Mesodermal cell (in vitro differentiated cells): ENCODE measurements around the gene NLGN4Y.

ENCODE experiments used
- H3K27ac ChIP-seq: 2 replicates; pipeline ENCODE4 v1.7.0; 2013; ENCODE audit warnings: mild to moderate bottlenecking, low read depth, low read length, moderate library complexity; ENCODE audit not compliant: severe bottlenecking
- H3K36me3 ChIP-seq: 2 replicates; pipeline ENCODE4 v1.7.1; 2013; ENCODE audit warnings: mild to moderate bottlenecking, low read length, moderate library complexity; ENCODE audit not compliant: control insufficient read depth, insufficient read depth
- H3K4me1 ChIP-seq: one replicate; pipeline ENCODE4 v1.7.1; 2013; ENCODE audit warnings: mild to moderate bottlenecking, low read length; ENCODE audit not compliant: insufficient read depth, control insufficient read depth, poor library complexity, severe bottlenecking
- H3K4me3 ChIP-seq: 2 replicates; pipeline ENCODE4 v1.7.0; 2013; ENCODE audit warnings: low read length, control low read depth, mild to moderate bottlenecking; ENCODE audit not compliant: insufficient read depth, poor library complexity, severe bottlenecking; ENCODE audit errors: extremely low read depth
- H3K9me3 ChIP-seq: 2 replicates; pipeline ENCODE4 v1.7.1; 2013; ENCODE audit warnings: mild to moderate bottlenecking, low read length, moderate library complexity; ENCODE audit not compliant: control insufficient read depth
- WGBS, 2 experiments: methylation state at CpG; one replicate each; pipeline ENCODE4 v1.1.5; 2013; ENCODE audit warnings: missing lambda C conversion rate in 2 of 2; ENCODE audit not compliant: insufficient coverage in 2 of 2; 5-methylcytosine and 5-hydroxymethylcytosine counted together

NLGN4Y gene

DNA sequence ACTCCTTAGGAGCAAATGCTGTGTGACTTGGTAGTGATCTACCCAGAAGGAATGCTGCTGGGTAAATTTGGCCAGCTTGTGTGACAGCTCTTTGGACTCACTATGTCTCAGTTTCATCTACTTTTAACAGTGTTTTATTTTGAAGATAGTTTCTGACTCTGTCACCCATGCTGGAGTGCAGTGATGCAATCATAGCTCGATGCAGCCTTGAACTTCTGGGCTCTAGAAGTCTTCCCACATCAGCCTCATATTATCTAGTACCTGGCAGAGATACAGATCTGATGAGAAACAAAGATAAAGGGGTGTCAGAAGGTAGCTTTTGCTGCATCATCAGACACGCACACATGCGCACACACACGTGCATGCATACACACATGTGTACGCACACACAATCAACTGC lies 19.2 kb downstream of the NLGN4Y start:
- no peaks in the 10 kb centered on the region for H3K4me1 ChIP-seq
- no peak overlapping the region for H3K27ac ChIP-seq
- 80 to 100% methylated on average over 1 to 2 of the region's 5 CpGs for WGBS, 2 experiments
- H3K9me3 ChIP-seq = no peaks in the 10 kb centered on the region
- no peaks in the 10 kb centered on the region for H3K36me3 ChIP-seq
- H3K4me3 ChIP-seq = no peak overlapping the region

DNA sequence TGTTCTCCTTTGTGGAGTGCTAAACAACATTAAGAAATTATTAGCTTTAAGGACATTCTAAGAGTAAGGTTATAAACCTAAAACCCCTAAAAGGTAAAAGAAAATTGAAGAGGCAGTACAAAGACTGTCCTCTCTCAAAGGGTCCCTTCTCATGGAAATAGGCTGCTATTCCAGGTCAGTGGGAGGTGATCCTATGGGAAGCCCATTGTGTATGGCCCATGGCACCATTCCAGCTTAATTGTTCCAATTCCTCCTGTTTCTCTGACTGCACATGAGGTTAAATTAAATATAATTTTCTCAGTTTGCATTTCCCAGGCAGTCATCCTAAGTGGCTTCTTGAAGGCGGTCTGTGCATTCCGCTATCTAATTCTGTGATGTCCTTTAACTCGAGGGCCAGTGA lies 57.0 kb downstream of the NLGN4Y start:
- no peak overlapping the region for H3K27ac ChIP-seq
- WGBS, 2 experiments = 40 to 82% methylated on average over 1 to 3 of the region's 3 CpGs
- peaks cover 3% of the 10 kb centered on the region for H3K36me3 ChIP-seq

DNA sequence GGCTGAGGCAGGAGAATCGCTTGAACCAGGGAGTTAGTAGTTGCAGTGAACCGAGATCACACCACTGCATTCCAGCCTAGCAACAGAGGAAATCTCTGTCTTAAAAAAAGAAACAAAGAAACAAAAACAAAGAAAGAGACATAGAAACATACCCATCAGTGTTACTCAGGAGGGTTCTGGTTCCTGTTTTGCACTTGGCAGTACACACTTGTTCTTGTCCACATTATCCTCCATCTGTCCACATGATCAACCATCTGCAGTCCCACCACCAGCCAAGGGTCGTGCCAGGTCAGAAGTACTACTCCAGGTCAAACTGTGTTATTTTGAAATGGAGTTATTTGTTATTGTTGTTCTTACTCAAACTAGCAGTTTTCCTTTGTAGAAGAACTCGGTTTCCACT lies 62.4 kb downstream of the NLGN4Y start:
- no peaks in the 10 kb centered on the region for H3K9me3 ChIP-seq
- no peaks in the 10 kb centered on the region for H3K4me1 ChIP-seq
- 83% methylated on average over 1 of the region's 4 CpGs; no CpG with 5 or more reads in 1 of the 2 experiments for WGBS, 2 experiments
- peaks cover 4% of the 10 kb centered on the region for H3K36me3 ChIP-seq
- H3K27ac ChIP-seq = no peak overlapping the region
- H3K4me3 ChIP-seq = no peak overlapping the region

More for the DNA sequence above, 57.0 kb downstream of the NLGN4Y start:
- Histone ChIP-seq H3K4me1 (no peaks in the 10 kb centered on the region), H3K9me3 (no peaks in the 10 kb centered on the region), H3K4me3 (no peak overlapping the region)

DNA sequence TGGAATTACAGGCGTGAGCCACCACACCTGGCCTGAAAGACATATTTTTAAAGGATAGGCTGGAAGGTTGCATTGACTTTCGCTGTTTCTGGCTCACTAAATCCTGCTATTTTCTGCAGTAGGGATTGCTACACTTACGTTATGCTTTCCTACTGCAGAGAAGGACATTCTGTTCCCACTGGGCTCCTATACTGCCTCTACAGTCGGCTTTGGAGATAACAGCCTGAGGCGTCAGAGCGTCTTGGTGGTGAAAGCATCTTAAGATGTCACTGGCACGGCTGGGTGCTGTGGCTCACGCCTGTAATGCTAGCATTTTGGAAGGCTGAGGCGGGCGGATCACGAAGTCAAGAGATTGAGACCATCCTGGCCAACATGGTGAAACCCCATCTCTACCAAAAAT lies 77.0 kb downstream of the NLGN4Y start:
- no peaks in the 10 kb centered on the region for H3K9me3 ChIP-seq
- WGBS, 2 experiments = 80 to 83% methylated on average over 4 to 5 of the region's 11 CpGs
- H3K36me3 ChIP-seq = peaks cover 4% of the 10 kb centered on the region
- H3K4me1 ChIP-seq = no peaks in the 10 kb centered on the region
- no peak overlapping the region for H3K4me3 ChIP-seq
- H3K27ac ChIP-seq = no peak overlapping the region

DNA sequence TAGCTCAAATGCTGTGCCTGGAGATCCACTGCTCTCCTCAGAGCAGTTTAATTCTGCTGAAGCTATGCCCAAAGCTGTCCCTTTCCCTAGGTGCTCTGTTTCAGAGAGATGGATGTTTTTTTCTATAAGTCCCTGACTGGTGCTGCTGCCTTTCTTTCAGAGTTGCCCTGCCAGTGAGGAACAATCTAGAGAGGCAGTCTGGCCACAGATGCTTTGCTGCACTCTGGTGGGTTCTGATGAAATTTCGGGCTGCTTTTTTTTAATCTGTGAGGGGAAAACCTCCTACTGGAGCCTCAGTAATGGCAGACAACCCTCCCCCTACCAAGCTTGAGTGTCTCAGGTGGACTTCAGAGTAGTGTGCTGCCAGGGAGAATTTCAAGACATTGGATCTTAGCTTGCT lies 93.3 kb downstream of the NLGN4Y start:
- H3K4me3 ChIP-seq = no peak overlapping the region
- H3K27ac ChIP-seq = no peak overlapping the region
- no peaks in the 10 kb centered on the region for H3K9me3 ChIP-seq
- WGBS, 2 experiments = no CpG with 5 or more reads among the region's 1 CpG
- H3K36me3 ChIP-seq = peaks cover 16% of the 10 kb centered on the region
- H3K4me1 ChIP-seq = no peaks in the 10 kb centered on the region

DNA sequence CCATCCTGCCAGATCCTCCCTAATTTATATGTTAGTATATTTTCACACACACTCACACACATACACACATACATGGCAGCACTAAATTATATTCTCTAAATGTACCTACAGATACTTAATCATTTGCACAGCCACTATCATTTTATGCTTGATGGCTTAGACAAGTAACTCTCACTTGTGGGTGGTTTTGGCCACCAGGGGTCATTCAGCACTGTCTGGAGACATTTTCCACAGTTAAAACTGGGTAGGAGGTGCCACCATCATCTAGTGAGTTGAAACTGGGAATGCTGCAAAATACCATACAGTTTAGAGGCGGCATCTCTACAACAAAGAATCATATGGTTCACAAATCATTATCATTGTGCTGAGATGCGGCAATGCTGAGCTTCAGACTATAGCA lies 94.2 kb downstream of the NLGN4Y start:
- H3K36me3 ChIP-seq = peaks cover 11% of the 10 kb centered on the region
- no peaks in the 10 kb centered on the region for H3K4me1 ChIP-seq
- no CpG with 5 or more reads among the region's 2 CpGs for WGBS, 2 experiments
- H3K27ac ChIP-seq = no peak overlapping the region
- H3K4me3 ChIP-seq = no peak overlapping the region
- H3K9me3 ChIP-seq = no peaks in the 10 kb centered on the region

DNA sequence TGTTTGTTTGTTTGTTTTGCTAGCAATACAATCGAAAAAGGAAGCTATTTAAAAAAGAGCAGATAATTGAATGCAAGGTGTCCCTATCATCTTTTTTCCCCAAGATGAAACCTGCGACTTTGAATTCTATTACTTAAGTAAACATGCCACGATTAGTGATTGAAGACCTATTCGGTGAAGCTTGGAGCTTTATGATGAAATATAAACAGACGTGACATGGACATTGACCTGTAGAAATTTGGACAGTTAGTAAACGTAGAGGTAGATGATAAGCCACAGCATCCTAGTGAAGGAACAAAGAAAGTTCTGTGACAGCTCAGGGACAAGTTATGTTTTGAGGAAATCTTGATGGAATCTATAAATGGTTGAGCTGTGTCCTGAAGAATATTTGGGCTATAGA lies 103.9 kb downstream of the NLGN4Y start:
- no peak overlapping the region for H3K27ac ChIP-seq
- no peaks in the 10 kb centered on the region for H3K36me3 ChIP-seq
- H3K9me3 ChIP-seq = no peaks in the 10 kb centered on the region
- 89 to 100% methylated on average over 2 to 3 of the region's 6 CpGs for WGBS, 2 experiments
- no peak overlapping the region for H3K4me3 ChIP-seq
- no peaks in the 10 kb centered on the region for H3K4me1 ChIP-seq

DNA sequence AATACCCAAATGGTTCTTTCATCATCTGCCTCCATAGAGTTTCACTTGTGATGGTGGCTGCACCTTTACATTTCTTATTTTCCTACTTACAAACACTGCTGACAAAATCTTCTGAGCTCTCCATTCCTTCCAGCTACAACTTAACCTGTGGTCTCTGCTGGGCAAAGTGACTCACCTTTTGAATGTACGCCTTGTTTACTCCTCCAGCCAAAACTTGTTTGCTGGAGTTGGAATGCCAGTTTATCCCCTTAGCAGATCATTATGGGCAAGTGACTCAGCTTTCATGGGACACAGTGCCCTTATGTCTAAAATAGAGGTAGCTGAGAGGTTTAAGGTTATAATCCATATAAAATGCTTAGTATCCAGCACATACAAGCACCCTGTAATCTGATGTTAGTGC lies 107.3 kb downstream of the NLGN4Y start:
- Histone ChIP-seq H3K27ac (no peak overlapping the region), H3K36me3 (peaks cover 4% of the 10 kb centered on the region), H3K4me3 (no peak overlapping the region), H3K4me1 (no peaks in the 10 kb centered on the region), H3K9me3 (no peaks in the 10 kb centered on the region)
- WGBS, 2 experiments = 71% methylated on average over 1 of the region's 1 CpG; no CpG with 5 or more reads in 1 of the 2 experiments

DNA sequence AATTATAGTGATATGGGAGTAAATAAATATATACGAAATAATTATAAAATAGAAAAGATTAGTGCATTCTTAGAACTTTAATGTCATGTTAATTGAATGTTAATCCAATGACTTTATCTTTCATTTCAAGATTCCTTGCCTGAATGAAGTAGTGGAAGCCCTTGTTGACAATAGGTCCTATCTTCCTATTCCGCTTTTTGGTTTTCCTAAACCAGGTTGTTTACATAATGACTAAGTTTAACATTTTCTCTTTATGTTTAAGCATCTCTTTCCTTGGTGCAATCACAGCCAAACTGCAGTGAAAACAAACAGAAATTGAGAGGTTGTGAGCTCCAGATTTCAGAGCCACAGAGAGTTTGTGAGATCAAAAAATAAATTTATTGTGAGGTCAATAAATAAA lies 109.4 kb downstream of the NLGN4Y start:
- no peaks in the 10 kb centered on the region for H3K9me3 ChIP-seq
- WGBS, 2 experiments = no CpG with 5 or more reads among the region's 2 CpGs
- no peaks in the 10 kb centered on the region for H3K4me1 ChIP-seq
- H3K36me3 ChIP-seq = peaks cover 4% of the 10 kb centered on the region
- no peak overlapping the region for H3K27ac ChIP-seq
- H3K4me3 ChIP-seq = no peak overlapping the region

DNA sequence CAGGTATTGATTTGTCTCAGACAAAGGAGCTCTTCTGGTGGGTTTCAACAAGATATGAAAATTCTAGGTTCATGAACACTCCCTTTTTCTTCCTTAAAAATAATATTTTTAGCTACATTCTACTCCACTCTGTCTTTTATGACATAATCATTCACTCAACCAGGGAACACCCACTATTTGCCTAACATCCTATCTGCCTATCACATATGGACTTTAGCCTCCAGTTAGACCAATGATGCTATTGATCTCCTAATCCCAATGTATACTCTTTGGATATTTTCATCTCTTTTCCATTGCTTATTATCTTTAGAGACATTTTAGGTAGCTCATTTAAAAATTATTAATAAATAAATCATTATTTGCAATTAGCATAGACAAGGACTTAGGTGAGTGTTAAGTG lies 110.6 kb downstream of the NLGN4Y start:
- Histone ChIP-seq H3K27ac (no peak overlapping the region), H3K4me3 (no peak overlapping the region), H3K36me3 (peaks cover 7% of the 10 kb centered on the region), H3K4me1 (no peaks in the 10 kb centered on the region), H3K9me3 (no peaks in the 10 kb centered on the region)

DNA sequence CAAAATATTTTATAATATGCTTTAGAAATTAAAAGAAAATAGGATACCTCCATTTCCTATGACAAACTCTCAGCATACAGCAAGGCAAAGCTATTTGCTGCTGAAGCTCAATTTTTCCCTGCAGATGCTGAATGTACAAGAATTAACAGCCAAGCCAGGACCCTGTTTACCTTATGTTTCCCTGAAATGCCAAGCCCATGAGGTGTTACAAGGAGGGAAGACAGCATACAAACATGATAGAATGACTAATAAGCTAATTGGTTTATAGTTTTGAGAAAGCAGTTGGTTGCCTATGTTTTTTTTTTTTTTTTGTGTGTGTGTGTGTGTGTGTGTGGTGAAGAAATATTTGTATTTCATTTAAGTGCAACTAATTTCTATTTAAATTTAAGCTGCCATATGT lies 113.2 kb downstream of the NLGN4Y start:
- no peaks in the 10 kb centered on the region for H3K4me1 ChIP-seq
- H3K36me3 ChIP-seq = peaks cover 7% of the 10 kb centered on the region
- no peaks in the 10 kb centered on the region for H3K9me3 ChIP-seq
- H3K4me3 ChIP-seq = no peak overlapping the region
- H3K27ac ChIP-seq = no peak overlapping the region

DNA sequence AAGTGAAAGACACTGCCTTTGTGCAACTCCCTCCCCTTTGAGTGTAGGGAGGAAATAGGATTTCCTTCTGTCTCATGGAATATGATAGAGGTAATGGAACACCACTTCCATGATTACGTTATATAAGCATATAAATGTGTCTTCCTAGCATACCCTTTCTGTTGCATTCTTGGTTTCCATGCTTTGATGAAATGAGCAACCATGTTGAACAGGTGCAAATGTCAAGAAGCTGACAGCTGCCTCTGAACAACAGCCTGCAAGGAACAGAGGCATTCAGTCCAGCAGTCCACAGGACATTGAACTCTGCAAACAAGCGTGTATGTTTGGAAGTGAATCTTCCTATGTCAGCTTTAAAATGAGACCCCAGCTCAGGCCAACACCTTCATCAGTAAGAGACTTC lies 117.5 kb downstream of the NLGN4Y start:
- Histone ChIP-seq H3K4me1 (peaks cover 4% of the 10 kb centered on the region), H3K36me3 (peaks cover 3% of the 10 kb centered on the region), H3K9me3 (no peaks in the 10 kb centered on the region), H3K4me3 (no peak overlapping the region), H3K27ac (no peak overlapping the region)
- no CpG with 5 or more reads among the region's 2 CpGs for WGBS, 2 experiments
